Measurements from ENCODE around the gene CENPF. TPM values are rescaled to one million over a fixed set of nuclear protein-coding genes. Genes with fewer than 3 reads are reported as not detected.
"Not testable (repeated sequence)": the region's sequence is repeated elsewhere in the genome, so short reads cannot be mapped to it uniquely, and the experiment has no call there.

CENPF gene
- total RNA-seq, 2 donors from 2014 or later: 2.9 to 10.9 TPM

DNA sequence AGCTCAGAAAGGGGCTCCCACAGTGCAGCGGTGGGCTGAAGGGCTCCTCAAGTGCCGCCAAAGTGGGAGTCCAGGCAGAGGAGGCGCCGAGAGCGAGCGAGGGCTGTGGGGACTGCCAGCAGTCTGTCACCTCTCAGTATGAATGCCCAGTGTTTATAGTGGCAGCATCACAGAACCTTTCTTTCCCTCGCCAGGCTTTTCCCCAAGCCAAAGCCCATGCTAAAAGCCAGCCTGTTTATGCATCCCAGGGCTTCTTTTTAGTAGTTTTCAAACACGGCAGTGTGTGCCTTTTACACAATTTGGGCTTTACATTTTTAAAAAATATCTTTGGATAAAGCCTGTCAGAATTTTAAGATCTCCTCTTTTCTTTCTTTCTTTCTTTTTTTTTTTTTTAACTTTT, 70.6 kb downstream of the CENPF start:
- Histone ChIP-seq H3K27me3 (replicated peaks; ENCODE audit: insufficient read depth) (no peaks in the 10 kb centered on the region), H3K4me3 (no peak overlapping the region), H3K36me3 (no peaks in the 10 kb centered on the region), H3K4me1 (replicated peaks) (no peaks in the 10 kb centered on the region), H3K9me3 (no peaks in the 10 kb centered on the region), H3K27ac (no peak overlapping the region)
- TF ChIP-seq POLR2AphosphoS5 (IDR thresholded peaks at IDR 0.05): no peak
- no peak for TF ChIP-seq POLR2A (IDR thresholded peaks at IDR 0.05)
- TF ChIP-seq, protein P1, sequence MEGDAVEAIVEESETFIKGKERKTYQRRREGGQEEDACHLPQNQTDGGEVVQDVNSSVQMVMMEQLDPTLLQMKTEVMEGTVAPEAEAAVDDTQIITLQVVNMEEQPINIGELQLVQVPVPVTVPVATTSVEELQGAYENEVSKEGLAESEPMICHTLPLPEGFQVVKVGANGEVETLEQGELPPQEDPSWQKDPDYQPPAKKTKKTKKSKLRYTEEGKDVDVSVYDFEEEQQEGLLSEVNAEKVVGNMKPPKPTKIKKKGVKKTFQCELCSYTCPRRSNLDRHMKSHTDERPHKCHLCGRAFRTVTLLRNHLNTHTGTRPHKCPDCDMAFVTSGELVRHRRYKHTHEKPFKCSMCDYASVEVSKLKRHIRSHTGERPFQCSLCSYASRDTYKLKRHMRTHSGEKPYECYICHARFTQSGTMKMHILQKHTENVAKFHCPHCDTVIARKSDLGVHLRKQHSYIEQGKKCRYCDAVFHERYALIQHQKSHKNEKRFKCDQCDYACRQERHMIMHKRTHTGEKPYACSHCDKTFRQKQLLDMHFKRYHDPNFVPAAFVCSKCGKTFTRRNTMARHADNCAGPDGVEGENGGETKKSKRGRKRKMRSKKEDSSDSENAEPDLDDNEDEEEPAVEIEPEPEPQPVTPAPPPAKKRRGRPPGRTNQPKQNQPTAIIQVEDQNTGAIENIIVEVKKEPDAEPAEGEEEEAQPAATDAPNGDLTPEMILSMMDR (IDR thresholded peaks at IDR 0.05): no peak
- intact Hi-C loops (cut with DNase I): no loop called here
- no peak for DNase-seq (ENCODE audit: low spot score)
- 93% methylated on average over 8 of the region's 8 CpGs for WGBS

DNA sequence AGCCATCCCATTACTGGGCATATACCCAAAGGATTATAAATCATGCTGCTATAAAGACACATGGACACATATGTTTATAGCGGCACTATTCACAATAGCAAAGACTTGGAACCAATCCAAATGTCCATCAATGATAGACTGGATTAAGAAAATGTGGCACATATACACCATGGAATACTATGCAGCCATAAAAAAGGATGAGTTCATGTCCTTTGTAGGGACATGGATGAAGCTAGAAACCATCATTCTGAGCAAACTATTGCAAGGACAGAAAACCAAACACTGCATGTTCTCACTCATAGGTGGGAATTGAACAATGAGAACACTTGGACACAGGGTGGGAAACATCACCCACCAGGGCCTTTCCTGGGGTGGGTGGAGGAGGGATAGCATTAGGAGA, 72.5 kb downstream of the CENPF start:
- H3K36me3 ChIP-seq; H3K4me3 ChIP-seq; H3K27me3 ChIP-seq (replicated peaks; ENCODE audit: insufficient read depth); DNase-seq (ENCODE audit: low spot score); H3K27ac ChIP-seq; H3K4me1 ChIP-seq (replicated peaks); H3K9me3 ChIP-seq; intact Hi-C loops (cut with DNase I): not testable (repeated sequence)
- WGBS: 53% methylated on average over 1 of the region's 1 CpG

DNA sequence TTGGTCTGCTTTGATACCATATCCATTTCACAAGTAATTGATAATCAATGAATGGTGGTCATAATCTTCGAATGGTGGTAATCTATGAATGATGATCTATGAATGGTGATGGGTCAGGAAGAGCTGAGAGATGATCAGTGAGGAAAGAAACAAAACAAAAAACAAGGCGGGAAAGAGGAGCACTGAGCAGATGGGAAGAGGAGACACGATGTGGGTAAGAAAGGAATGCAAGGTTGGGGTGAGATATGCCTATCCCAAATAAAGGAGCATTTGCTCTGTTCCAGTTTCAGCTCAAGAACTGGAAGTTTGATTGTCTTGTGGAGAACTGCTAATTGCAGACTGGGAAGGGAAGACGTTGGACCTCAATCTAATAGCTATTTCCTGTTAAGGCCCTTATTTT, 73.8 kb downstream of the CENPF start:
- no peak overlapping the region for H3K4me3 ChIP-seq
- no peaks in the 10 kb centered on the region for H3K9me3 ChIP-seq
- WGBS: 79% methylated on average over 4 of the region's 4 CpGs
- no peaks in the 10 kb centered on the region for H3K27me3 ChIP-seq (replicated peaks; ENCODE audit: insufficient read depth)
- H3K36me3 ChIP-seq: no peaks in the 10 kb centered on the region
- no peak overlapping the region for H3K27ac ChIP-seq
- intact Hi-C loops (cut with DNase I): no loop called here
- TF ChIP-seq, protein P1 (IDR thresholded peaks at IDR 0.05): no peak
- DNase-seq (ENCODE audit: low spot score): no peak
- no peaks in the 10 kb centered on the region for H3K4me1 ChIP-seq (replicated peaks)

DNA sequence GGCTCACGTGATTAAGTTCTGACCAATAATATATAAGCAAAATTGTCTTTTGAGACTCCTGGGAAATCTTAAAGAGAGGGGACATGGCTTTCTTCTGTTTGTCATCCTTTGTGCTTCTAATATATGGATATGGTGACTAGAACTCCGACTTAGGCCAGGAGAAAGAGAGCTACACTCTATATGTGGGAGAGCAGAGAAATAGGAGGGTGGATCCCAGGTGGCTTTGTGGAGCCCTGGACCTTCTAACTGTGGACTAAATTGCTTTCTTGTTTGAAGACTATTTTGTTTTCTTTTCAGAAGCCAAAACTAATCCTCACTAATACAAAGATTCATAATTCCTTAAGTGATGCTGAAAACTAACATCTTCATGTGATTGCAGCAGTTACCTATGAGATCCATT, 75.0 kb downstream of the CENPF start:
- 96% methylated on average over 2 of the region's 2 CpGs for WGBS
- TF ChIP-seq, protein P1 (IDR thresholded peaks at IDR 0.05): no peak
- TF ChIP-seq POLR2A (IDR thresholded peaks at IDR 0.05) (no peak), POLR2AphosphoS5 (IDR thresholded peaks at IDR 0.05) (no peak)
- intact Hi-C loops (cut with DNase I): no loop called here
- Histone ChIP-seq H3K4me1 (replicated peaks) (no peaks in the 10 kb centered on the region), H3K27ac (no peak overlapping the region), H3K27me3 (replicated peaks; ENCODE audit: insufficient read depth) (no peaks in the 10 kb centered on the region), H3K4me3 (no peak overlapping the region), H3K9me3 (no peaks in the 10 kb centered on the region), H3K36me3 (no peaks in the 10 kb centered on the region)
- DNase-seq (ENCODE audit: low spot score): no peak

DNA sequence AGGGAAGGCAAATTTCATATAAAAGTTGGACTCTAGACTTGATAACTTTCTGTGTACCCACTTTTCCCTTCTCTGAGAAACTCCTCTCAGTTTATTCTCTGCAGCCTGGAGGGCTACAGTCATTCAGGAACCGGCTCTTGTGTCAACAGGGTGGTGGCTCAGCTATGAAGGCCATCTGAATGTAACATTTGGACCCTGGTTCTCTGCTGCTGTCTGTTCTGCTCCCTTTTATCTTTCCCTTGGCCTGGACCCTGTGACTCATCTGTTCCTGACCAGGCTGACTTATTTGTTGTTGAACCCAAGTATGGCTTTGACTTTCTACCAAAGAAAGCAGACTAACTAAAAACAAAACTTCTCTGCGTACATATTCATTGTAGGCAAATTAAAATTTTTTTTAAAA, 75.4 kb downstream of the CENPF start:
- no peaks in the 10 kb centered on the region for H3K4me1 ChIP-seq (replicated peaks)
- no peak for TF ChIP-seq POLR2A (IDR thresholded peaks at IDR 0.05)
- TF ChIP-seq, protein P1 (IDR thresholded peaks at IDR 0.05): no peak
- TF ChIP-seq POLR2AphosphoS5 (IDR thresholded peaks at IDR 0.05): no peak
- 68% methylated on average over 2 of the region's 2 CpGs for WGBS
- H3K36me3 ChIP-seq: no peaks in the 10 kb centered on the region
- H3K4me3 ChIP-seq: no peak overlapping the region
- no peak for DNase-seq (ENCODE audit: low spot score)
- H3K9me3 ChIP-seq: no peaks in the 10 kb centered on the region
- no peaks in the 10 kb centered on the region for H3K27me3 ChIP-seq (replicated peaks; ENCODE audit: insufficient read depth)
- no peak overlapping the region for H3K27ac ChIP-seq
- intact Hi-C loops (cut with DNase I): no loop called here

Data from prostate gland (tissue), 2 donors.